Body of pancreas (tissue), 4 donors: Measurements from ENCODE around the gene SLC22A23.

Experiments
- CTCF ChIP-seq, 7 experiments: fragments of 450-650 bp in 4 of 7; fragments of 200-600 bp in 3 of 7; sonication (generic) in 3 of 7; IDR thresholded peaks; one replicate each; pipeline ENCODE4 v1.5.1; 2016 to 2019; ENCODE audit warnings: antibody characterized with exemption in 7 of 7
- POLR2A ChIP-seq, 3 donors: fragments of 450-650 bp; IDR thresholded peaks; one replicate each; pipeline ENCODE4 v1.6.1; 2016; ENCODE audit warnings: antibody characterized with exemption in 3 of 3, mild to moderate bottlenecking in 2 of 3

GRCh38 chr6:3358413-3359100, 98.3 kb downstream of the SLC22A23 start:
- TF ChIP-seq CTCF (IDR thresholded peaks at IDR 0.05) (no peak), POLR2A (IDR thresholded peaks at IDR 0.05) (no peak)
